HG02642 (cell line): ENCODE results near the gene ATP13A3.

Experiments used
- ATAC-seq: cut with Tn5 transposase; IDR thresholded peaks from one replicate; pipeline ENCODE4 v1.9.1; 2021; ENCODE audit warnings: mild to moderate bottlenecking; ENCODE audit not compliant: unreplicated experiment, poor library complexity

ATP13A3 gene

DNA sequence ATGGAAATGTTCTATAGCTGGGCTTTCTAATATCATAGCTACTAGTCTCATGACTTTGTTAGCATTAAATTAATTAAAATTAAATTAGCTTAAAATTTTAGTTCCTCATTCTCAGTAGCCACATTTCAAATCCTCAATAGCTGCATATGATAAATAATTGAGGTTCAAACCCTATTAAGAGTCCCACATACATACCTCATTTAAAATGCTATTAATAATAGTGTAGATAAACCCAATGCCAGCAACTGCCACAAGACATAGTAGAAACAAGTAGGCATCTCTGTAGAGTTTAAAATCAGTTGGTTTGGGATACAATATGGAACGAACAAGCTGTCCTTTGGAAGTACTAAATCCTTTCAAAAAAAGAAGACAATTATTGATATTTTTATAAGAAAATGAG lies 39.1 kb downstream of the ATP13A3 start:
- ATAC-seq, result no peak

DNA sequence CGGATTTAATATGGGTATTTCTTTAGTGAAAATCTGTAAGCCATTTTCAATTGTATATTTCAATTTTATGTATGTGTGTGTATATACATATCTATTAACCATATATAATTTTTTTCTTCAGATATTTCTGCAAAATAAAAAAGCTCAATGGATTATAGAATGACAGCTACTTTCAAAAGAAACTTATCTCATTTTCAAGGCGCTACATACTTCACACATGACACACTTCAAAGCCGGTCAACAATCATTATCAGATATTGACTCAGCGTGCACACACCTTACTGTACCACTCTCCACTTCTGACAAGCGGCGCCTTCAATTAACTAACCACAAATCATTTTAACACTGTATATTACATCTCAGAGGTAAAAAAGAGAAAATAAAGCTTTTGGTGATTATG lies 39.6 kb downstream of the ATP13A3 start:
- no peak for ATAC-seq

DNA sequence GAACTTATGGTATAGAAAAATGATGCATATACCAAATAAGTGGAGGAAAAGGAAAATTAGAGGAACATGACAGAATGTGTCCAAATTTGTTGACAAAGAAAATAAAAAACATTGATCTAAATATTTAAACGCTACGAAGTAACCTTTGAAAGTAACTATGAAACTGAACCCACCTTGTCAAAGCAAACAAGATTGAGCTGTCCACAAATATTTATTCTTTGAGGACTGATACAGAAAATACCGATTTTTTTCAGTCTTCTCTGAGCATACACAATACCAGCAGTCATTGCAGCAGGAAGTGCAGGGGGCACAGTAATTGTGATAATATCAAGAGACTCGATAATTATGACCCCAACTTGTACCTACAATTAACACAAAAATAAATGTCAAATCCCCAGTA lies 40.0 kb downstream of the ATP13A3 start:
- ATAC-seq, result no peak

DNA sequence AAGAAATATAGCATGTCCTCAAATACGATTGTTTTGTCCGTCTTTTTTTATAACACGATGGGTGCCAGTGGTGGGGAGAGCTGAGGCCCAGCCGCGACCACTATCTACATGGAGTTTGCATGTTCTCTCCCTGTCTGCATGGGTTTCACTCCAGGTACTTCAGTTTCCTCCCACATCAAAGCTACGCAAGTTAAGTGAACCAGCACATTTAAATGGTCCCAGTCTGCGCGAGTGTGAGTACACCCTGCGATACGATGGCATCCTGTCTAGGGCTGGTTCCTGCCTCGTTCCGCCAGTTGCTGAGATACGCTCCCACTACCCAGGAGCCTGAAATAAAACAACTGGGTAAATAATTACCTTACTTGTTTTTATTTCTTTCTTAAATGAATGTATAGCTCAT lies 40.6 kb downstream of the ATP13A3 start:
- no peak for ATAC-seq

DNA sequence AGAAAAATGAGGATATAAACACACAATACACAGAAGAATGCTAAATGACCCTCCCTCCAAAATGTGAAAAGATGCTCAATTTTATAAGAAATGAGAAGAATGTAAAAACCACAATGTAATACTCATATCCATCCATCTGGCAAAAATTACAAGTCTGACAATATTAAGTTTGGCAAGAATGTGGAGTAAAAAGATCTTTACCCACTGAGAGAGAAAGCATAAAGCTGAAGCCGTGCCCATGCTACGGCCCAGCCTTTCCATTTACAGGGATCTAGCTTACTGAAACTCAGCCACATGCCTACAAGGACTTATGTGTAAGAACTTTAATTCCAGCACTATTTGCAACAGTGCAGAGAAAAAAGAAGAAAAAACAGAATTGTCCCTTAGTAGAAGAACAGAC lies 42.9 kb downstream of the ATP13A3 start:
- no peak for ATAC-seq

DNA sequence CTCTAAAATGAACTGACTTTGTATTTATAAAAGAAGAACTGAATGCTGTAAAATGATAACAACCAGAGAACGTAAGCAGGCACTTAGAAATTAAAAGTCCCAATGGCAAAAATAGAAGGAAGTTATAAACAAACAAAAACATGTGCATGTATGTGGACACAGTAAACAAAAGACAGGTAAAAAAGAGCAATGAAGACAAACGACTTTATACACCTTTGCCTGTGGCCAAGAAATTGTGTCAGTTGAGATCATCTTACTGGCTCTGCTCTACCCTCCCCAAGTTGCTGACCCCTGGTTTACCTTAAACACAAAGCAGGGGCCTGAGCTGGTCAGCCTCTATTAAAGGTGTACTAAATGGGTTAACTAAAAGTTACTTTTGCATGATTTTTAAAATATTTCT lies 46.0 kb downstream of the ATP13A3 start:
- ATAC-seq, result no peak

DNA sequence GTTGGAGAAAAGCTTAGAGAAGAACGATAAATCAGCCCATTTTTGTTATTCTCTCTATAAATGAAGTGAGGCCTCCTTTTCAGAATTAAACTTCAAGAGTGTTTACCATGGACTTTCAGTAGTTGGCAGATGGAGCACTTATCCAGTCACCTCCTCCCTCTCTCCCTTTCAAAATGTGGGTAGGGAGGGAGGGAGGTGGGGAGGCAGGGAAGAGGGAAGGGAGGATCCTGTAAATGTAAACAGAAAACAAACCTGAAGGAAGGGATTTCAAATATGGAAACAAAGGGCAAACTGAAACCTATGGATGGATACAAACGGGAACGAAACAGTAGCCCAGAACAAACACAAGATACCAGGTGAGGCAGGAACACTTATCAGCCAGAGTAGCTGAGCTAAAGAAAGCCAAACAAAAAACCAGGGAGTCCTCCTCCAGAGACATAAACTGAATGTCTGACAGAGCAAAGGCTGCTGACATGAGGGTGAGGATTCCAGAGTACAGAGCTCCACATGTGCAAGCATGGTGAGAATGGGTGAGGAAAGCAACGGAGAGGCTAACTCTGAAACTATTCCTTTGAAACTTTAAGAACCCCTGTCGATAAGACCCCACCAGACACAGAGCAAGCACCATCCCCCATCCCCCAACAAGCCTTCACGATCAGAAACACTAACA lies 46.8 kb downstream of the ATP13A3 start:
- ATAC-seq, result no peak

DNA sequence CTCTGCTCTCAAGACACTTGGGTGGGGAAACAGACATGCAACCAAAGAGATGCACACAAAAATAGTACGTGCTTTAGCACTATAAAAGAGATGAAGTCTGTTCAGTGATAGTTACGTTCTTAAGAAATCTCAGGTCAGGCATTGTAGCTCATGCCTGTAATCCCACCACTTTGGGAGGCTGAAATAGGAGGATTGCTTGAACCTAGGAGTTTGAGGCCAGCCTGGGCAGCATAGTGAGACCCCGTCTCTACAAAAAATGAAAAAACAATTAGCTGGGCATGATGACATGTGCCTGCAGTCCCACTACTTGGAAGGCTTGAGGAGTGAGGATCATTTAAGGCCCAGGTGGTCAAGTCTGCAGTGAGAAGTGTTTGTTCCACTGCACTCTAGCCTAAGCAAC lies 52.3 kb downstream of the ATP13A3 start:
- no peak for ATAC-seq

DNA sequence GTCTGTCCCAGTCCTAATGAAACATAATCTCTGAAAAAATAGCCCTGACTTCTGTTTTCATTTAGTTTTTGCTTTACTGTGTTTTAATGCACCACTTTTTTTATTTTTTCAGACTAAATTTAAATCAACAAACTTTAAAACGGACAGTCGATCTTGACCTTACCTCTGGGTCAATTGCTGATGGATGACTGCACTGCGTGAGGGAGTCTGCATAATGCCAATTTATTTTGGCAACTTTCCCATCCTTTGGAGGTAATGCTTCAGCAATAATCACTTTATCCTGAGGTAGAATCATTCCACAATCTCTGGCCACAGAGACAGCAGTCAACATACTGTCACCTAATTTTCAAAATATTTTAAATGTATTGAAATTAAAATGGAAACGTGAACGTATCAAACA lies 55.2 kb downstream of the ATP13A3 start:
- no peak for ATAC-seq

DNA sequence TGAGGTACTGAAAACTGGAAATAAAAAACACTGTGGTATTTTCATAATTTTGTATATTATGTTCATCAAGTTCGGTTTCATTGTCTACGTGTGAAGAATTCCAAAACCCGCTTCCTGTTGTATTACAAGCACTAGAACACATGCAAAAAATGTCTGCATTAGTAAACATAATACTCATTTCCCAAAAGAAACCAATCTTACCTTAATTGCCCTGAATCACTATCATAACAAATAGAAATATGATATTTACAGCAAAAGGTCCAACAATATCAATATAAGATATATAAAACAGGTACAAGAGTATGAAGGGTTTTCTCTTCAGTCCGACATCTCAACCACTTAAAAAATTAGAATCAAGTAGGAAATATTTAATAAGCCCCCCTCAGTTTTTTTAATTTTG lies 61.4 kb downstream of the ATP13A3 start:
- ATAC-seq, result no peak

DNA sequence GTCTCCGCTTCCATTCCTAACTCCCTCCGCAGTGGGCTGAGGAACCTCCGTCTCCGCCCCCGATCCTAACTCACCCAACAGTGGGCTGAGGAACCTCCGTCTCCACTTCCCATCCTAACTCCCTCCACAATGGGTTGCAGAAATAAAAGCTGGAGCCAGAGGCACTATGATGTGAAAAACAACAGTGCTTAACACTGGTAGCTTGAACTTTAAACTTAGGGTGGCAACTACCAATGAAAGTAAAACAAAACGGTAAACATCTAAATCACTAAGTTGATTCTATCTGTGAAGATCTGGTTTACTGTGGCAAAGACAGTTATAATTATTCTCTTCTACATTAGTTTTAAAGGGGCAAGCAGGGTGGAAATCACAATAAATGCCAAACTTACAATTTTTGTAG lies 61.8 kb downstream of the ATP13A3 start:
- no peak for ATAC-seq

DNA sequence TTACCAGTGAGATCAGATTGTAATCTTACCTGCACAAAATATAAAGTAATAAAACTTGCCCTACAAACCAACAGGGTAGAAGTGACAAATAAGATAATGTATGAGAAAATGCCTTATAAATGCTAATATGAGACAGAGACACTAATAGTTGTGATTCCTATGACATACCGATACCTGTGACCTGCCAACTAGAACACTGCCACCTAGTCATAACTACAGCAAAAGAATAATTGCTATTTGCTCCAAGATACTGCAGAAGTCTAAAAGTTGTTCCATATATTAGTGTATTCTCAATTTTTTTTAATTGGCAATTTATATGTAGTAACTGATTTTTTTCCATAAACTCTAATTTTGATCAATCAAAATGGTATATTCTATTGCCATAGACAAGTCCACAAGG lies 62.4 kb downstream of the ATP13A3 start:
- ATAC-seq, result no peak

DNA sequence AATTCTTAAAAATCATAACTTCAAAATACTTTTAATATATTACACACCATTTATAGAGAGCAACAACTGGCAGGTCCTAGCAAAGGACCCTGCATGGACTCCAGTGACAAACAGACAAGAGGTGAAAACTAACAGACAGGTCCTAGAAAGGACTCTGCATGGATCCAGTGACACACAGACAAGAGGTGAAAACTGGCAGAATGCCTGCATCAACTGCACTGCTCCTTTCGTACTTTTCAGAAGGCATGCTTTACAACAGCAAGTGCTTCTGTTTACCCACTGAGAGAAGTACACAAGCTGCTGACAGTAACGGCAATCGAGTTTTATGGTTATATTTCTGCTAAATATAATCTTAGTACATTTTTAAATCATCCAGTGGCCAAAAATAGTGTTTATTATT lies 63.5 kb downstream of the ATP13A3 start:
- ATAC-seq, result no peak

DNA sequence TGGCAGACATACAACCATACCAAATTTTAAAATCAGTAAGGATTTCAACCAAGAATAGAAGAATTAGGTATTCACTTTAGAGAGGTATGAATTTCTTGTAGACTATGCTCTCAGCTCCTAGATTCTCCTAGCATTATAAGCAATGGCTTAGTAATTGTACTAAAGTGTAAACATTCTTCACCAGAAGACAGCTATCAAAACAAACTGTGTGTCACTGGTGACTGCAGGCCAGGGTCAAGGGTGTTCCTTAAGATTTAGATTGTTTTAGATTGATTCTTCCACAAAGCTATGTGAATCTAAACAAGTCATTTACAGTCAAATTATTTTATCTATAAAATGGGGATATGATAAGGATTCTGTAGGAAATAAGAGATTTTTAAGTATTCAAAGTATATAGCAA lies 64.6 kb downstream of the ATP13A3 start:
- ATAC-seq, result no peak

DNA sequence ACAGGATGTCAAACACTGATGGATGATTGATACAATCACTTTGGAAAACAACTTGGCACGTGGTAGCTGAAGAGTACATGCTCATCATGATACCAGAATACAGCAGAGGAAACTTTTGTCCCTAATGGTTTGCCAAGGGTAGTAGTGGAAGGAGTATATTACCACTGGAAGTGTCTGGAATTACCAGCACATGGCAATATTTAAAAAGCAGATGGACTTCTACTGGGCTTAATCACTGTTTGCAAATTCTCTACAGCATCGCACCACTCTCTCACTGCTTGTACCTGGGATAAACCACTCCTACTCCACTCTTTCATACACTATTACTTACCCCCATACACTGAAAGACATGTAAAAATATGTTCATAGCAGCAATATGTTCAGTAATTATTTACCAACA lies 68.1 kb downstream of the ATP13A3 start:
- ATAC-seq, result no peak

DNA sequence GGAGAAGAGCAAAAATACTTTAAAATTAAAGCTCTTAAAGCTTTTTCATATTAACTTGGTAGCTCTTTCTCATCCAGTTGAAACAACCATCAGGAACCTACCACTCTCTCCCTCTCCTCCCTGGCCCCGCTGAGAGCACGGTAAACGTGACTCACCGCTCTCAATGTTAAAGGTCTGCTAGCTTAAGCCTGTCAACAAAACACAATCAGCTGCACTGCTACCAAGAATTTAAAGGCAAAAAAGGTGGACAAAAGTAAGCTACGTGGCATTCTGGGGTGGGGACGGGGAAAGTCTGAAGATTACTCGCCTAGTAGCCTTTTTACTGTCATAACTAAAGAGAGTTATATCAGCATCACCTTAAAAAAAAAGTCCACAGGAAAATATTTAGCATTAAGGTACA lies 79.4 kb downstream of the ATP13A3 start:
- no peak for ATAC-seq

DNA sequence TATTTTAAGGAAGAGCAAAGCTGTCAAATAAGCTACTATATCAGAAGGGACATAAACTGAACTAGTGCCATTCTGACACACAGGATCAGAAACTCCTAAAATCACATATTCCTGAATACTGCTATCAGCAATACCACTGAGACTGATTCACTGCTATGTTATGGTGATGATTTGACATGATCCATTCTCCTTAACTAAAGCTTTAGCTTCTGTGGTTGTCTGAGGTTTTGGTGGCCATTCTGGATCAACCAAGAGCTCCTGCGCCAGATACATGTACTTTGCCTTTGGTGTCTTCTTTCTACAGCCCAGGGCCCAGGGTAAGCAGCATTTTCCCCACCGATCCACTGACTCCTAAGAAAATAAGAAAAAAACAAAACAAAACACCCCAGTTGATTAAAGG lies 81.0 kb downstream of the ATP13A3 start:
- no peak for ATAC-seq

DNA sequence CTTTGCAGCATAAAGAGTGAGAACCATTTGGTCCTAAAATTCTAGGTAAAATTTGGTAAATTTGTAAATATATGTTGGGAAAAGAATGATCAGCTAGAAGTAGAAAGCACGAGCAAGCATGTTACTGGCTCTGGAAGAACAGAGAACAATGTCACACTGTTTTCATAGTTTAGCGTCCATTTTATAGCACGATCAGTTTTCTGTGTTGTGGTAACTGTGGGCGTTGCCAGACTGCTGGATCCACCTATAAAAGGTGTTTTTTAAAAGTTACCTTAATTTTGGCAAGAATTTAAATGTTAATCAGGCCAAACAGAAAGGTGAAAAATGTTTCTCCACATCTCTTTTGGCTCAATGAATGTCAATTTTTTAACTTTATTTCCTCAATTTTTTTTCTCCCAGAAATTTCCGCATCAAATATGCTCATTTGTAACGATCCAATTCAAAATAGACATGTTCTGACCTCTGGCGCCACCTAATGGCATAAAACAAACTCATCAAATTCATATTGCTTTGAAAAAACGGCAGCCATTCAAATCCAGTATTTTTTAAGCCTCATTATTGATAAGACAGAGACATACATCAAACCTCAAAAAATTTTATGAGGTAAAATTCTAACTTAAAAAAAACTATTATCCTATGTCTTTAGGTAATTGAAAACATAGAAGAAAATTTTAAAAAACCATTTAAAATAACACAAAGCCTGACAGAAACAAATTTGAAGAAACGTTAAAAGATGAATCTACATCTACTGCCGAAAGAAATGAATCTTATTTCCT lies 82.2 kb downstream of the ATP13A3 start:
- no peak for ATAC-seq

DNA sequence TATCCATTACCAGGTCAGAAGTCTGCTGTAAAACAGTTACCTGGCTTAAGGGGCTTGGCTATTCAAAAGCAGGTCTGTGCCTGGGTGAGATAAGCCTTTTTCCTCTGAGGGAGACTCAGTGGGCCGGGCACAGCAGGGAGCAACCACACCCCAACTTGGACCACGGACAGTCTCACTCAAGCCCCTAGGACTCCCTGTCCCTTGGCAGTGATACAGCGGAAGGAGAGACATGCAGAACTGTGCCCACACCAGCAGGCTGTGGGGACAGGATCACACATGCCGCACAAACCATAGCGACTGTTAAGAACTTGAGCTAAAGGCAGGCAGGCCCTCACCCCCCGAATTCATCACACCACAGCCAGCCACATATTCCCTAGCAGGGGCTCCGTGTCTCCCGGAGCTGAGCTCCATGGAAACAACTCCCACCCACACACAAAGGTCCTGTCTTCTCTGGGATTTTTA lies 84.9 kb downstream of the ATP13A3 start:
- ATAC-seq, result no peak

DNA sequence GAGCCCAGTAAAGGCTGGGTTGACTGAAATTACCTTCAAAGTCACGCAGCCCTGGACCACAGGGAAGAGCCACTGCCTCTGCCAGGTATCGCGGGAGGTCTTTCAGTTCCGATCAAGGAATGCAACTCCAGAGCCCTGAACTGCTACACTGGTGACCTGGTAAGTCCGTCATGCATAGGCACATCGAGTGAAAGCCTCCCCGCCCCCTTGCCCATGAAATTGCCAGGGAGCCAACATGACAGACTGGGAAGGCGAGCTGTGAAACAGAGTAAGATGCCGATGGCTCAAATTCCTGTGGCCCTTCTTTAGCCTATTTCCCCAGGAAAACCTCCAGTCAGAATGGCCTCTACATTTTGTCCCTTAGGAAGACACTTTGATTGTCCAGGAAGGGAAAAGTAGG lies 85.5 kb downstream of the ATP13A3 start:
- no peak for ATAC-seq

DNA sequence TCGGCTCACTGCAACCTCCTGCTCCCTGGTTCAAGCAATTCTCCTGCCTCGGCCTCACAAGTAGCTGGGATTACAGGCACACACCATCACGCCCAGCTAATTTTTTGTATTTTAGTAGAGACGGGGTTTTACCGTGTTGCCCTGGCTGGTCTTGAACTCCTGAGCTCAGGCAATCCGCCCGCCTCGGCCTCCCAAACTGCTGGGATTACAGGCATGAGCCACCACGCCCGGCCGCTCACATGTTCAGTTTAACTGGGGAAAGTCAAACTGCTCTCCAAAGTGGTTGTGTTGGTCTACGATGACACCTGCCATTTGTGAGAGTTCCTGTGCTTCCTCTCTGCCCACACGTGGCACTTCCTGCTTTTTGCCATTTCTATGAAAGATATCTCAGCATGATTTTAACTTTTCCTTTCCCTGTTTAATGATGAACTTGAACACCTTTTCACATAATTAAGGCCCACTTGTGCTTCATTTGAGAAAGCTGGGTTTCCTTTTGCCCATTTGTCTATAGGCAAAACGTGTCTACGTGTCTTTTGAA lies 86.9 kb downstream of the ATP13A3 start:
- ATAC-seq, result no peak

DNA sequence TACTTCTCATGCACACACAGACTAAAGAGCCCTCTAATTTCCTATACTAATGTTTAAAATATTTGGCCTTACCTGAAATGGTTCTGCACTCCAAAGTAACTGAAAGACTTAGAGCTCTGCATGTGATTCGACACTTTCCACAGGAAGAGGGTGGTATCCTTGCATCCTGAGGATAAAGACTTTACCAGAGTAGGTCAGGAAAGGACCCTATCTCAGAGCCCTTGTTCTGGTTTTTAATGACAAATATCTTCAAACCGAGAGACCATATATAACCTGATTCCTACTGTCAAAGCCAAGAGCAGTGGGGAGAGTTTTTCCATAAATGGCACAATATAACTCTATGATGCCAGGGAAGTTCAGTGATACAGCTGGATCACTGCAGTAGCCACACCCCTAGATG lies 87.6 kb downstream of the ATP13A3 start, which contains the start of gene GP5:
Gene GP5 (minus strand): TSS at position 101 of the 400 bp plus-strand sequence. CDS start 984 bp downstream, outside the sequence.
- no peak for ATAC-seq
